ENCODE measurements around the gene ATP9B.

Gene ATP9B

GRCh38 chr18:79381811-79382311, 312.7 kb downstream of the ATP9B start:
- Histone ChIP-seq H3K9ac (ENCODE audit: low read length) (no peak overlapping the region), H3K36me3 (ENCODE audit: control insufficient read depth, insufficient read depth, low read length) (peaks cover 8% of the 10 kb centered on the region), H3K4me1 (ENCODE audit: control insufficient read depth, insufficient read depth, low read length) (peaks cover 3% of the 10 kb centered on the region), H3K27ac (ENCODE audit: low read depth, low read length) (no peak overlapping the region), H3K27me3 (ENCODE audit: control insufficient read depth, insufficient read depth, low read length) (no peaks in the 10 kb centered on the region), H3K4me3 (ENCODE audit: low read length) (no peak overlapping the region)

GRCh38 chr18:79382681-79383387, 313.6 kb downstream of the ATP9B start:
- no peaks in the 10 kb centered on the region for H3K36me3 ChIP-seq (ENCODE audit: control insufficient read depth, insufficient read depth, low read length)
- no peak overlapping the region for H3K9ac ChIP-seq (ENCODE audit: low read length)
- H3K4me3 ChIP-seq (ENCODE audit: low read length): no peak overlapping the region
- H3K27ac ChIP-seq (ENCODE audit: low read depth, low read length): no peak overlapping the region
- H3K4me1 ChIP-seq (ENCODE audit: control insufficient read depth, insufficient read depth, low read length): peaks cover 3% of the 10 kb centered on the region
- peaks cover 2% of the 10 kb centered on the region for H3K27me3 ChIP-seq (ENCODE audit: control insufficient read depth, insufficient read depth, low read length)

- Histone ChIP-seq H3K4me3 (ENCODE audit: low read length) (no peak overlapping the region), H3K4me1 (ENCODE audit: control insufficient read depth, insufficient read depth, low read length) (peaks cover 3% of the 10 kb centered on the region), H3K36me3 (ENCODE audit: control insufficient read depth, insufficient read depth, low read length) (no peaks in the 10 kb centered on the region), H3K9ac (ENCODE audit: low read length) (no peak overlapping the region), H3K27me3 (ENCODE audit: control insufficient read depth, insufficient read depth, low read length) (peaks cover 2% of the 10 kb centered on the region), H3K27ac (ENCODE audit: low read depth, low read length) (no peak overlapping the region)
Measured at GRCh38 chr18:79383388-79384056, 314.3 kb downstream of the ATP9B start.

GRCh38 chr18:79384151-79384807, 315.1 kb downstream of the ATP9B start:
- no peaks in the 10 kb centered on the region for H3K36me3 ChIP-seq (ENCODE audit: control insufficient read depth, insufficient read depth, low read length)
- H3K4me1 ChIP-seq (ENCODE audit: control insufficient read depth, insufficient read depth, low read length): peaks cover under 1% of the 10 kb centered on the region
- H3K4me3 ChIP-seq (ENCODE audit: low read length): no peak overlapping the region
- H3K27me3 ChIP-seq (ENCODE audit: control insufficient read depth, insufficient read depth, low read length): peaks cover 2% of the 10 kb centered on the region
- H3K27ac ChIP-seq (ENCODE audit: low read depth, low read length): no peak overlapping the region
- H3K9ac ChIP-seq (ENCODE audit: low read length): no peak overlapping the region

- Histone ChIP-seq H3K27me3 (ENCODE audit: control insufficient read depth, insufficient read depth, low read length) (peaks cover 2% of the 10 kb centered on the region), H3K4me3 (ENCODE audit: low read length) (no peak overlapping the region), H3K4me1 (ENCODE audit: control insufficient read depth, insufficient read depth, low read length) (no peaks in the 10 kb centered on the region), H3K9ac (ENCODE audit: low read length) (no peak overlapping the region), H3K36me3 (ENCODE audit: control insufficient read depth, insufficient read depth, low read length) (no peaks in the 10 kb centered on the region), H3K27ac (ENCODE audit: low read depth, low read length) (no peak overlapping the region)
Measured at GRCh38 chr18:79384834-79385233, 315.6 kb downstream of the ATP9B start.

GRCh38 chr18:79385326-79385707, 316.1 kb downstream of the ATP9B start:
- H3K36me3 ChIP-seq (ENCODE audit: control insufficient read depth, insufficient read depth, low read length): no peaks in the 10 kb centered on the region
- H3K9ac ChIP-seq (ENCODE audit: low read length): no peak overlapping the region
- H3K27me3 ChIP-seq (ENCODE audit: control insufficient read depth, insufficient read depth, low read length): peaks cover 2% of the 10 kb centered on the region
- no peak overlapping the region for H3K27ac ChIP-seq (ENCODE audit: low read depth, low read length)
- H3K4me1 ChIP-seq (ENCODE audit: control insufficient read depth, insufficient read depth, low read length): no peaks in the 10 kb centered on the region
- no peak overlapping the region for H3K4me3 ChIP-seq (ENCODE audit: low read length)

GRCh38 chr18:79385708-79386341, 316.6 kb downstream of the ATP9B start:
- no peak overlapping the region for H3K27ac ChIP-seq (ENCODE audit: low read depth, low read length)
- no peak overlapping the region for H3K9ac ChIP-seq (ENCODE audit: low read length)
- no peaks in the 10 kb centered on the region for H3K4me1 ChIP-seq (ENCODE audit: control insufficient read depth, insufficient read depth, low read length)
- peaks cover 2% of the 10 kb centered on the region for H3K27me3 ChIP-seq (ENCODE audit: control insufficient read depth, insufficient read depth, low read length)
- no peaks in the 10 kb centered on the region for H3K36me3 ChIP-seq (ENCODE audit: control insufficient read depth, insufficient read depth, low read length)
- H3K4me3 ChIP-seq (ENCODE audit: low read length): no peak overlapping the region

- Histone ChIP-seq H3K27me3 (ENCODE audit: control insufficient read depth, insufficient read depth, low read length) (peaks cover 2% of the 10 kb centered on the region), H3K4me3 (ENCODE audit: low read length) (no peak overlapping the region), H3K4me1 (ENCODE audit: control insufficient read depth, insufficient read depth, low read length) (no peaks in the 10 kb centered on the region), H3K9ac (ENCODE audit: low read length) (no peak overlapping the region), H3K27ac (ENCODE audit: low read depth, low read length) (no peak overlapping the region), H3K36me3 (ENCODE audit: control insufficient read depth, insufficient read depth, low read length) (no peaks in the 10 kb centered on the region)
Measured at GRCh38 chr18:79386547-79386946, 317.4 kb downstream of the ATP9B start.

- no peak overlapping the region for H3K9ac ChIP-seq (ENCODE audit: low read length)
- H3K36me3 ChIP-seq (ENCODE audit: control insufficient read depth, insufficient read depth, low read length): no peaks in the 10 kb centered on the region
- H3K4me1 ChIP-seq (ENCODE audit: control insufficient read depth, insufficient read depth, low read length): no peaks in the 10 kb centered on the region
- peaks cover 2% of the 10 kb centered on the region for H3K27me3 ChIP-seq (ENCODE audit: control insufficient read depth, insufficient read depth, low read length)
- H3K27ac ChIP-seq (ENCODE audit: low read depth, low read length): no peak overlapping the region
- H3K4me3 ChIP-seq (ENCODE audit: low read length): no peak overlapping the region
Measured at GRCh38 chr18:79387214-79387613, 318.0 kb downstream of the ATP9B start.

- H3K36me3 ChIP-seq (ENCODE audit: control insufficient read depth, insufficient read depth, low read length): no peaks in the 10 kb centered on the region
- H3K4me3 ChIP-seq (ENCODE audit: low read length): no peak overlapping the region
- no peaks in the 10 kb centered on the region for H3K4me1 ChIP-seq (ENCODE audit: control insufficient read depth, insufficient read depth, low read length)
- peaks cover 2% of the 10 kb centered on the region for H3K27me3 ChIP-seq (ENCODE audit: control insufficient read depth, insufficient read depth, low read length)
- H3K9ac ChIP-seq (ENCODE audit: low read length): no peak overlapping the region
- H3K27ac ChIP-seq (ENCODE audit: low read depth, low read length): no peak overlapping the region
Measured at GRCh38 chr18:79387615-79388014, 318.4 kb downstream of the ATP9B start.

- H3K4me3 ChIP-seq (ENCODE audit: low read length): no peak overlapping the region
- peaks cover 2% of the 10 kb centered on the region for H3K27me3 ChIP-seq (ENCODE audit: control insufficient read depth, insufficient read depth, low read length)
- H3K9ac ChIP-seq (ENCODE audit: low read length): no peak overlapping the region
- peaks cover 3% of the 10 kb centered on the region for H3K4me1 ChIP-seq (ENCODE audit: control insufficient read depth, insufficient read depth, low read length)
- no peaks in the 10 kb centered on the region for H3K36me3 ChIP-seq (ENCODE audit: control insufficient read depth, insufficient read depth, low read length)
- no peak overlapping the region for H3K27ac ChIP-seq (ENCODE audit: low read depth, low read length)
Measured at GRCh38 chr18:79388043-79388442, 318.8 kb downstream of the ATP9B start.

- Histone ChIP-seq H3K36me3 (ENCODE audit: control insufficient read depth, insufficient read depth, low read length) (no peaks in the 10 kb centered on the region), H3K9ac (ENCODE audit: low read length) (no peak overlapping the region), H3K4me3 (ENCODE audit: low read length) (no peak overlapping the region), H3K4me1 (ENCODE audit: control insufficient read depth, insufficient read depth, low read length) (peaks cover 9% of the 10 kb centered on the region), H3K27me3 (ENCODE audit: control insufficient read depth, insufficient read depth, low read length) (peaks cover 2% of the 10 kb centered on the region), H3K27ac (ENCODE audit: low read depth, low read length) (no peak overlapping the region)
Measured at GRCh38 chr18:79389689-79390088, 320.5 kb downstream of the ATP9B start.

Data from rectal smooth muscle tissue (tissue), 1 donor.